ENCODE results near the gene ARL1. TPM values are rescaled to one million over a fixed set of nuclear protein-coding genes. Genes with fewer than 3 reads are reported as not detected.

ARL1 gene
- polyA plus RNA-seq, 3 donors from 2014 or later: 25.2 to 38.7 (median 26.3) TPM

- DNase-seq: no peak
- no peak overlapping the region for H3K4me3 Mint-ChIP-seq
- H3K27ac Mint-ChIP-seq: no peak overlapping the region
- H3K36me3 Mint-ChIP-seq: peaks cover 12 to 47% (median 18%) of the 10 kb centered on the region in 3 donors
- peaks cover 0 to 1% (median 0%) of the 10 kb centered on the region in 3 donors for H3K27me3 Mint-ChIP-seq (ENCODE audit: low read depth in 3 of 3)
- H3K9me3 Mint-ChIP-seq: no peaks in the 10 kb centered on the region
- no peaks in the 10 kb centered on the region for H3K4me1 Mint-ChIP-seq
Measured at GRCh38 chr12:101379149-101379548, 28.4 kb downstream of the ARL1 start.

GRCh38 chr12:101375573-101375972, 32.0 kb downstream of the ARL1 start:
- Mint-ChIP-seq H3K36me3 (peaks cover 26 to 51% (median 27%) of the 10 kb centered on the region in 3 donors), H3K4me3 (no peak overlapping the region), H3K4me1 (no peaks in the 10 kb centered on the region), H3K27me3 (ENCODE audit: low read depth in 3 of 3) (peaks cover 0 to 1% (median 0%) of the 10 kb centered on the region in 3 donors), H3K27ac (no peak overlapping the region), H3K9me3 (no peaks in the 10 kb centered on the region)
- no peak for DNase-seq

- Mint-ChIP-seq H3K4me1 (no peaks in the 10 kb centered on the region), H3K27me3 (ENCODE audit: low read depth in 3 of 3) (peaks cover 0 to 2% (median 0%) of the 10 kb centered on the region in 3 donors), H3K4me3 (no peak overlapping the region), H3K36me3 (peaks cover 24 to 59% (median 35%) of the 10 kb centered on the region in 3 donors), H3K27ac (no peak overlapping the region), H3K9me3 (no peaks in the 10 kb centered on the region)
- DNase-seq: no peak
Measured at GRCh38 chr12:101372431-101372830, 35.1 kb downstream of the ARL1 start.

GRCh38 chr12:101368016-101368415, 39.6 kb downstream of the ARL1 start:
- Mint-ChIP-seq H3K4me3 (no peak overlapping the region), H3K9me3 (no peaks in the 10 kb centered on the region), H3K27ac (no peak overlapping the region), H3K36me3 (peaks cover 33 to 69% (median 41%) of the 10 kb centered on the region in 3 donors), H3K4me1 (no peaks in the 10 kb centered on the region), H3K27me3 (ENCODE audit: low read depth in 3 of 3) (peaks cover 0 to 4% (median 0%) of the 10 kb centered on the region in 3 donors)
- DNase-seq: no peak

GRCh38 chr12:101361455-101361854, 46.1 kb downstream of the ARL1 start:
- no peaks in the 10 kb centered on the region for H3K4me1 Mint-ChIP-seq
- no peaks in the 10 kb centered on the region for H3K9me3 Mint-ChIP-seq
- H3K36me3 Mint-ChIP-seq: peaks cover 31 to 62% (median 43%) of the 10 kb centered on the region in 3 donors
- DNase-seq: no peak
- no peak overlapping the region for H3K4me3 Mint-ChIP-seq
- H3K27me3 Mint-ChIP-seq (ENCODE audit: low read depth in 3 of 3): peaks cover 0 to 4% (median 0%) of the 10 kb centered on the region in 3 donors
- H3K27ac Mint-ChIP-seq: no peak overlapping the region

GRCh38 chr12:101356794-101357193, 50.8 kb downstream of the ARL1 start:
- Mint-ChIP-seq H3K9me3 (no peaks in the 10 kb centered on the region), H3K27ac (no peak overlapping the region), H3K4me3 (no peak overlapping the region), H3K27me3 (ENCODE audit: low read depth in 3 of 3) (peaks cover 0 to 2% (median 0%) of the 10 kb centered on the region in 3 donors), H3K36me3 (peaks cover 32 to 56% (median 40%) of the 10 kb centered on the region in 3 donors), H3K4me1 (no peaks in the 10 kb centered on the region)
- DNase-seq: no peak

GRCh38 chr12:101351682-101352081, 55.9 kb downstream of the ARL1 start:
- Mint-ChIP-seq H3K27ac (no peak overlapping the region), H3K36me3 (peaks cover 40 to 56% (median 55%) of the 10 kb centered on the region in 3 donors), H3K9me3 (peaks cover 0 to 5% (median 0%) of the 10 kb centered on the region in 6 donors), H3K4me3 (no peak overlapping the region), H3K4me1 (no peaks in the 10 kb centered on the region), H3K27me3 (ENCODE audit: low read depth in 3 of 3) (peaks cover 0 to 1% (median 0%) of the 10 kb centered on the region in 3 donors)
- no peak for DNase-seq

GRCh38 chr12:101343893-101344292, 63.7 kb downstream of the ARL1 start:
- Mint-ChIP-seq H3K9me3 (peaks cover 0 to under 1% (median 0%) of the 10 kb centered on the region in 6 donors), H3K4me1 (no peaks in the 10 kb centered on the region), H3K4me3 (no peak overlapping the region), H3K36me3 (peaks cover 48 to 54% (median 52%) of the 10 kb centered on the region in 3 donors), H3K27me3 (ENCODE audit: low read depth in 3 of 3) (no peaks in the 10 kb centered on the region), H3K27ac (no peak overlapping the region)
- no peak for DNase-seq

Other genes starting within 250 kb of the ARL1 start
- not detected for gene SLC5A8, start 197.5 kb downstream of the ARL1 start, polyA plus RNA-seq
- gene UTP20, start 127.7 kb downstream of the ARL1 start, polyA plus RNA-seq: 1 to 10 TPM; 1.2 to 4.8 (median 1.9) TPM
- gene SPIC, start 67.6 kb upstream of the ARL1 start, polyA plus RNA-seq: not detected
- gene MYBPC1, start 187.2 kb upstream of the ARL1 start, polyA plus RNA-seq: not detected